Measurements from ENCODE around the gene SELPLG.
"Not testable (repeated sequence)": the region's sequence is repeated elsewhere in the genome, so short reads cannot be mapped to it uniquely, and the experiment has no call there.

The SELPLG gene

DNA sequence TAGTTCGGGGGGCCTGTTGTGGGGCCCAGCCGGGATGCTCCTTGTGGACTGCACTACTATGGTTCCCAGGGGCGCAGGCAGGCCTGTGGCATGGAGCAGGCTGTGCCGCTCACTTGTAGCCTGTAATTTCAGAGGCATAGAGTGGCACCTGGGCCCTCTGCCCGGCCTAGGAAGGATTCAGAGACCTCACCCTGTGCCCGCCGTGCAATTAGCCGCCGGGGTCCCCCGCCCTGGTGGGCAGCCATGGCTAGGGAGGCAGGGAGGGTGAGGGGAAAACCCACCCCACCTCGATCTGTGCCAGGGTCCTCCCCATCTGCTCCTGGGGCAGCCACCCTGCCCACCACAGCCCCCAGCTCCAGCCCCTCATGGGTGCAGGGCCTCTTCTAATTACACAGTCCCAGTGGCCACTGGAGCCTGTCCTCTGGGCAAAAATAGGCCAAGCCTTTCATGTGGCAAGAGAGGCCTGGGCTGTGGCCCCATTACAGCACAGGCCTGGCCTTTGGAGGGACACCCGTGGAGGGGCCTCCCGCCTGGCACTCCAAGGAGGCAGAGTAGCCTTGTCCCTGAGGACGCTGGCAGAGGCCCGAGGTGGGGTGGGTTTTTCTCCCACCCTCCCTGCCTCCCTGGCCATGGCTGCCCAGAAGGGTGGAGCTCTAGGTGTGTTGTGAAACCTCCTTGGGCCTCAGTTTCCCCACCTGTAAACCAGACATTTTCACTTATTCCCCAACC, 30.6 kb downstream of the SELPLG start:
- DNase-seq, result no peak

DNA sequence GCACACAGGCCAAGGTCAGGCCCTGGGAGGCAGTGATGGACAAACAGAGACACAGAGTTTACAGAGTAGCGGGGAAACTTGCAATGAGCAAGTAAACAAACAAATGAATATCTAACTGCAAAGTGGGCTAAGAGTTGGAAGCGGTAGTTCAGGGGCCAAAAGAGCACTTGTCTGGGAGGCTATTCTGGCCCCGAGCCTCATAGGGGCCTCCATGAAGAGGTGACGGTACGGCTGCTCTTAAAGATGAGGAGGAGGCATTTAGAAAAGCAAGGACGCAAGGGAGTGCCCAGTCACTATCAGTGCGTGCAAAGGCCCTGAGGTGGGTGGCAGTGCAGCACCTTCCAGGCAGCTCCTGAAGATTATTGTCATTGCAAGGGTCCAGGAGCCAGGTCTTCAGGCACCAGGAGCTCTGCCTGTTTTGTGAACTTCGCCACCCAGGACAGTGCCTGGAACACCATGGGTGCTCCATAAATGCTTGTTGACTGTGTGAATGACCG, 31.4 kb downstream of the SELPLG start:
- DNase-seq, result no peak

DNA sequence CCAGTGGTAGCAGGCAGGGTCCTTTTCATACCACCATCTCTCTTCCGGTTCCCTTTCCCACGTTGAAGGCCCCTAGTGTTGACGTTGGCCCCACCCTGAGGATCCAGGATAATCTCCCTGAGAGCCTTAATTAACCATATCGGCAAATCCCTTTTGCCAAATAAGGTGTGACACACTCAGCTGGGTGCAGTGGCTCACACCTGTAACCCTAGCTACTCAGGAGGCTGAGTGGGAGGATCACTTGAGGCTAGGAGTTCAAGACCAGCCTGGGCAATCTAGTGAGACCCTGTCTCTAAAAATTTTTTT, 33.0 kb downstream of the SELPLG start:
- DNase-seq, result no peak

DNA sequence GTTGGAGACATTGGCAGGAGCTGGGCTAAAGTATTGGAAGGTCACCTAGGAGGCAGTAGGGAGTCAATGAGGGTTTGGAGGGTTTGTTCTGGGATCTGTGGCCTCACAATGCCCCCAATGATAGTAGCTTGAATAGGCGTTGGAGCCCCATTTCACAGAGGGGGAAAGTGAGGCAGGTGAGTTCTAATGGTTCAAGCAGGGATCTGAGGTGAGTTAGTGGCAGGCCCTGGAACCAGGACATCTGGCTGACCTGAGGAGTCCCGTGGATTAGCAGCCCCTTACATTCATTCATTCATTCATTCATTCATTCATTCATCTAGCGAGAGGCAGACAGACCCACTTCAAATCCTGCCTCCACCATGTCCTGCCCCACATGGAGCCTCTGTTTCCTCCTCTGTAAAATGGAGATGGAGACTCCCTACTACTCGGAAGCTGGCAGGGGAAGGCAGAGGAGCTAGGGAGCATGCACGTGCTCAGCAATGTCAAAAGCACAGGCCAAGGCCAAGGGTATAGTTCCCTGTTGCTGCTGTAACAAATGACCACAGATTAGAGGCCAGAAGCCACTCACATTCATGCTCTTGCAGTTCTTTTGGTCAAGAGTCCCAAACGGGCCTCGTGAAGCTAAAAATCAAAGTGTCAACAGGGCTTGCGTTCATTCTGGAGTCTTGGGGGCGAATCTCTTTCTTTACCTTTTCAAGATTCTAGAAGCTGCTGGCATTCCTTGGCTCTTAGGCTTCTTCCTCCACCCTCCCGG, 33.6 kb downstream of the SELPLG start:
- DNase-seq, result no peak

DNA sequence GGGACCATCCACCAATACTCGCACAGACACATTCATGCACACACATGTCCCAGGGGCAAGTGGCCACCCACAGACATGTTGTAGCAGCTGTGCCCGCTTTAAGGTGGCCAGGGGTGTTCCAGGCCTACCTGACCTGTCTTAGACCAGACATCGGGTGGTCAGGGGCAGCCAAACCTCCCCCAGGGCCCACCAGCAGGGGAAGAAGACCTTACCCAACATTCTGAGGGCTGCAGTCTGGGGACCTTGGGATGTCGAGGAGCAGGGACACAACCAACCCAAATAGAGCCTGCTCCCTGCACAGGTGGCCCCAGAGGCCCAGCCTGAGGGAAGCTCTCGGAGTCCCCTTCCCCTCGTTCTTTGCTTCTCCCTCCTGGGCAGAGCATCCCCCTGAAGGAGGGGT, 34.2 kb downstream of the SELPLG start:
- no peak for DNase-seq

DNA sequence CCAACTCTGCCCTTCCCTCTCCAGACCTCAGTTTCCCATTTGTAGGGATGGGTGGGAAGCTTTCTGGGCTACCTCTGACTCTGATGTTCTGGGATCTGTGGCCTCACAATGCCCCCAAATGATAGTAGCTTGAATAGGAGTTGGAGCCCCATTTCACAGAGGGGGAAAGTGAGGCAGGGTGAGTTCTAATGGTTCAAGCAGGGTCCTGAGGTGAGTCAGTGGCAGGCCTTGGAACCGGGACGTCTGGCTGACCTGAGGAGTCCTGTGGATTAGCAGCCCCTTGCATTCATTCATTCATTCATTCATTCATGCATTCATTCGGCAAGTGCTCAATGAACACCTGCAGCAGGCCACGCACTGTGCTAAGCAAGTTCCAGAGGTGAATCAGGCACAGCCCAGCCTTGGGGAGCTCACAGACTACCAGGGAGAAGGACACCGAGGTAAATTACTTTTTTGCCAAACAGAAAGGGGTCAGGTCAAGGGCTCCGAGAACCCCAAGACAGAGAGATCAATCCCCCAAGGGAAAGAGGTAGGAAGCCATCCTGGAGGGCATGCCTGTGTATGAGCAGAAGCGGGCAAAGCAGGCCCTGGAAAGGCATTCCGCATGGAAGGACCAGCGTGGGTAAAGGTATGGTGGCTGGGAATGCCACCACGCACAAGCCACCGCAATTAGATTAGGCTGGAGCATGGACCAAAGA, 35.0 kb downstream of the SELPLG start:
- DNase-seq, result no peak

DNA sequence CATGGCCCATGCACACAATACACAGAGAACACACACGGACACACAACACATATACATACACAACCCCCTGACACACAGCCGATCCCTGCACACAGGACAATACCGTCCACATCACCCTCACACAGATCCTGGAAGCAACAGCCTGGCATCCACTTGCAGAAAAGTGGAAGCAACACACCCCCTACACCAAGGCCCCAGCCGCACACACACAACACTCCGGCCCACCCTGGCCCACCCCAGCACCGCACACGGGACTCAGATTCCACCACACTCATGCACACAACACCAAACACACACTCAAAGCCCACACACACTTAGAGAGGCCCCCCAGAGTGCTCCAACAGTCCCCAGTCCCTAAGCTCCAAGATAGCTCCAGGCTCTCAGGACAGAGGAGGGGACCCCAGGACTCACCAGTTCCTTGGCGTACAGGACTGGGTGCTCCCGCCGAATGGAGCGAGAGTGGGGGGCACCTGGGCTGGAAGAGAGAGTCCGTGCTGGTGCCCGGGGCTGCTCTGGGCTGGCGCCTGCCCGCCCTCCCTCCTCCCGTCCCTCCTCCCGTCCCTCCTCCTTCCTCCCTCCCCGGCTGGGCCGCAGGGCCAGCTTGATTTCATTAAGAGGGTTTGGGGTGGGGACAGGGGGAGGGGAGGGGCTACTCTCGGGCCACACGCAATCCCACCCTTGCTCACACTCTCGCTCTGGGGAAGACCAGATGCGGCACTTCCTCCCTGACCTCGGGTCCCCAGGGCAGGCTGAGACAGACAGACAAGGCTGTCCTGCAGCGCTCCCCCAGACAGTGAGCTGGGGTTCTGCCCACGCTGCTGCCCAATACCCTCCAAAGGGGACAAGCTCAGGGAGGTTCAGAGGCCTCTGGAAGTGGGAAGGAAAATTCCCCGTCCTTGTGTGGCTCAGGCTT, 35.9 kb downstream of the SELPLG start, which contains the start of gene TMEM119:
Gene TMEM119, minus strand, starts transcription at position 526 of the 913 bp plus-strand sequence. CDS start 5,701 bp downstream, outside the sequence.
- DNase-seq, result no peak

DNA sequence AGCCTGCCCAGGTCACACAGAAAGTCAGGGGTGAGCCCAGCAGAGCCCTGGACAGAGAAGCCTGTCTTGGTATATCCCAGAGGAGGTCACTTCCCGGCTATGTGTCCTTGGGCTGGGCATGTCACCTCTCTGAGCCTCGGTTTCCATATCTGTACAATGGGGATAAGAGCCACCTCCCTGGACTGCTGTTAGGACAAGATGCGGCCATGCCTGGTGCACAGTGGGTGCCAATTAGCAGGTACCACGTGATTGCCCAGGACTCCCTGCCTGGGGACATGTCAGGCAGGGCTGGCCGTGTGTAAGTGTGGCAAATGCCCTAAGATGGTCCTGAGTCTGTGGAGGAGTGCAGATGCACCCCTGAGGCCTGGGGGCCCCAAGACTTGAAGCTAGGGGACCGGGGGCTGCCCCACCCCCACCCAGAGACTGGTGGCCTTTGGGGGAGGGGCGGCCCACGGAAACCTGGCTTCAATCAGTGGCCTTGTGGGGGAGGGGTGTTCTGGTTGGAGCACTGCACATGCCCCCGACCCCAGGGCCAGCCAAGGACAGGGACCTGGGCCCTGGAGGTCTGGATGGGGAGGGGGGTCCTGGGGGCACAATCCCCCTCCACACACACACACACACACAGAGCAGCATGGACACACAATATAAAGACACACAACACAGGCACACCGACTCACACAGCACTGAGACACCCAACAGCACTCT, 36.7 kb downstream of the SELPLG start:
- no peak for DNase-seq

DNA sequence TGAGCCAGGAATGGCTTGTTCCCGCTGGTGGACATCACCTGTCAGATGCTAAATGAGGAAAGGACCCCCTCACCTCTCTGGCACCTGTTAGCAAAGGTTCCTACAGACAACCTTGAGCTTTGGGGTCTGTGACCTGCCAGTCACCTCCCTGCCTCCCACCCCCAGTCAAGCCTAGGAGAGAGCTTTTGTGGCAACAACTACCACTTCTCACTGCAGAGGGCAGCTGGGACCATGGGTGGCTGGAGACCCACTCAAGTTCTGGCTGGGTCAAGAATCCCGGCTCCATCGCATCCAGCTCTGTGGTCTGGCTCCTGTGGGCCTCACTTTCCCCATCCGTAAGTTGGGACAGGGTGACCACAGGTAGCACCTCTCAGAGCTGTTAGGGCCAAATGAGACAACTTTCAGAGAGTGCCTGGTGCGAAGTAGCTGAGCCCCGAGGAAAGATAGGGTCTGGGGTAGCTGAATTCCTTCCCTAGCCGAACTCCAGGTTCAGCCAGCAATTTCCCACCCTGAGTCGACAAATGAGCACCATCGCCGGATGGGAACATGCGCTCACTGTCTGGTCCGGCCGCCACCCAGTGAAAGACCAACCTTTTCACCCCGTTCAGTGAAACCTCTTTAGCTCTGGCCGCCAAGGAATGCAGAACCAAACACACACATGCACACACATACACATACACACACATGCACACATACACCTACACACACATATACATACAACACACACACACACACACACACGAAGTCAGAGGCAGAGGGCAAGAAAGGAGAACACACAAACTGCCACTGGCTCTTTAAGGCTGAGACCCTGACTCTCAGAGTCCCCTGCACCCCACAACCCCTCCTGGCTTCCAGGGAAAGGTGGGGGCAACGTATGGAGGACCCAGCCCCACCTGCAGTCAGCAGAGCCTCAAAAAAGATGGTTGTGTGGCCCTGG, 37.7 kb downstream of the SELPLG start:
- no peak for DNase-seq

DNA sequence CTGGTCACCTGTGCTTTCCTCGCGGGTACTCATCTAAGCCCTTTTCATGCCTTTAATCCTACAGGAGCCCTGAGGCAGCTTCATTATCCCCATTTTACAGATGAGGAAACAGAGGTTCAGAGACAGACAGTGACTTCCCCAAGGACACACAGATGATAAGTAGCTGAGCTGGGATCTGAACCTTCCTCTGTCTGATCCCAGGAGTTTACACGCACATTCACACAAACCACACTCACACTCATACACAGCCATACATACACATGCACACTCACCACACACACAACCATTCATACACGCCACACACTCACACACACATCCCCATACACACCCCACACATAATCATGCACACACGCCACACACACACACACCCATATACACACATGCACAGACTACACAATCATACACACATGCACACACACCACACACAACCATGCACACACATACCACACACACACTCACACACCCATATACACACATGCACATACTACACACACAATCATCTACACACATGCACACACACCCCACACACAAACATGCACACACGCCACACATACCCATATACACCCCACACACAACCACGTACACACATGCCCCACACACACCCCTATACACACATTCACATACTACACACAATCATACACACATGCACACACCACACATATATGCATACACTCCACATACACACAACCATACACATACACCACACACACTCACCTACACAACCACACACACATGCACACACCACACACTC, 38.6 kb downstream of the SELPLG start:
- no peak for DNase-seq

DNA sequence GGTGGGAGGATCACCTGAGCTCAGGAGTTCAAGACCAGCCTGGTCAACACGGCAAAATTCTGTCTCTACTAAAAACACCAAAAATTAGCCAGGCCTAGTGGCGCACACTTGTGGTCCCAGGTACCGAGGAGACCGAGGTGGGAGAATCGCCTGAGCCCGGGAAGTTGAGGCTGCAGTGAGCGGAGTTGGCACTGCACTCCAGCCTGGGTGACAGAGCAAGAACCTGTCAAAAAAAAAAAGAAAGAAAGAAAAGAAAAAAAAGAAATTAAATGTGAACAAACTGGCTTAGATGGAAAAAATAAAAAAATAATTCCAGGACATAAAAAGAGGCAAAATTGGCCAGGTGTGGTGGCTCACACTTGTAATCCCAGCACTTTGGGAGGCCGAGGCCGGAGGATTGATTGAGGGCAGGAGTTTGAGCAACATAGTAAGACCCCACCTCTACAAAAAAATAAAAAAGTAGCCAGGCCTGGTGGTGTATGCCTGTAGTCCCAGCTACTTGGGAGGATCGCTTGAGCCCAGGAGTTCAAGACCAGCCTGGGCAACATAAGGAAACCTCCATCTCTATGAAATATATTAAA, 39.3 kb downstream of the SELPLG start:
- no peak for DNase-seq

DNA sequence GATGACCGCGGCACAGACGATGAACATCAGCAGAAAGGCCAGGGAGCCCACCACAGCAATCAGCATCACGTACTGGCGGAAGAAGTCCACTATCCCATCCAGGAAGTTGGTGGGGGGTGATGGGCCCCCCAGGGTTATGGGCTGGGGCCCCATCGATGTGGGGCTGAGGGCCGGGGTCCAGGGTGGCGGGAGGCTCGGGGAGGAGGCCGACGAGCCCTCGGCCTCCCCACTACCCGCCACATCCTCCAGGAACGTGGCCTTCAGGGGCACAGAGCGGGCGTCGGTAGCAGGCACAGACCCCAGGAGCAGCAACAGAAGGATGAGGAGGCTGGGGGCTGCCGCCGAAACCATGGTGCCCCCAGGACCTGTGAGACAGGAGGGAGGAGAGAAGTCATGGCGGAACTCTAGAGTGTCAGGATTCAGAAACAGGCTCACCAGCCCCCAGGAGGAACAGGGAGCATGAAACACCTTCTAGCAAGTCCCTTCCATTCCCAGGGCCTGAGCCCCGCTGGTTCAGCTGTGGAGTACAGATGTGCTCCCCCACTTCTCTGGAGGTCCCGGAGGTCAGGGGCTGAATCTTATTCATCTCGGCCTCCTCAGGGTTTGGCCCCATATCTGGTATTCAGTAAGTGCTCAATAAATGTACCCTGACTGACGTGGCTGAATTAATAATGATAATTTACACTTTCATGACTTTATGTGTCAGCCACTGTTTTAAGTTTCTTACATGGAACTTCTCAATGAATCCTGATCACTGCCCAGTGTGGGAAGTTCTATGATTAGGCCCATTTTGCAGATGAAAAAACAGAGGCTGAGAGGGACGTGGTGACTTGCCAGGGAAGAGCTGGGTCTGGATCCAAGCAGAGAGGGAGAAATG, 41.4 kb downstream of the SELPLG start:
- no peak for DNase-seq

DNA sequence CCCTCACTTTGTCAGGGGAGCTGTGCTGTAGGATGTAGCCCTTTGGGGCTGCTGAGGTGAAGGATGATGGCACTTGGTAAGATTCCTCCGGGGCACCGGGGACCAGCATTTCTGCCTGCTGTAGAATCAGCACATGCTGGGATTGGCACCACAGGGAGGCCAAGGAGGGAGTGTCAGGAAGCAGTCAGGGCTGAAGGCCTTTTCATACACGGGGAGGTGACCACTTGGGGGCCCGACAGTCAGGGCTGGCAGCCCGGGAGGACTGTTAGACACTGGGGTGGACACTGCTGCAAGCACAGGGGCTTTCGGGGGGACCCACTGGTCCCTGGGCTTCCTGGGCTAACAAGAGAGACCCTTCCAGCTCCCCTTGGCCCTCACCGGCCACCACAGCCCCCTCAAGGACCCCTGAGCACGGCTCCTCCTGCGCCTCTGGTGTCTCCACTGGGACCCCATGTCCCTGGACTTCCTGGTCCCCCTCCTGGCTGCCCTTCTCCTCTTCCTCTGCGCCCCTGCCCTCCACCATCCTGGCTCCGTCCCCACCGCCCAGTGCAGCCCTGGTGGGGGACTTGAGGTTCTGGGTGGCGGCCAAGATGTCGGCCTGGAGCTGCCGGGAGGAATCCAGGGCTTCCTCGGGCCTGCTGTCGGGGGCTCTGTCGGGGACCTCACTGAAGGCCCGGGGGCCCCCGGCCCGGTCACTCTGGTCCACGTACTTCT, 42.3 kb downstream of the SELPLG start:
- DNase-seq, result no peak

DNA sequence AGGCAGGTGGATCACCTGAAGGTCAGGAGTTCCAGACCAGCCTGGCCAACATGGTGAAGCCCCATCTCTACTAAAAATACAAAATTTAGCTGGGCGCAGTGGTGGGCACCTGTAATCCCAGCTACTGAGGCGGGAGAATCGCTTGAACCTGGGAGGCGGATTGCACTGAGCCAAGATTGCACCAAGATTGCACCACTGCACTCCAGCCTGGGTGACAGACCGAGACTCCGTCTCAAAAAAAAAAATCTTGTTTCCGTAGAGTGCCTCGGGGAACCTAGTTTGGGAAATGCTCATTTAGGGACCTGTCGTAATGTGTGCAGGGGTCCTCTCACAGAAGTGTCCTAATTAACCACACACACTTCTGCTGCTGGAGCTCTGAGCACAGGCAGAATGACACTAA, 43.2 kb downstream of the SELPLG start:
- not testable (repeated sequence) for DNase-seq

DNA sequence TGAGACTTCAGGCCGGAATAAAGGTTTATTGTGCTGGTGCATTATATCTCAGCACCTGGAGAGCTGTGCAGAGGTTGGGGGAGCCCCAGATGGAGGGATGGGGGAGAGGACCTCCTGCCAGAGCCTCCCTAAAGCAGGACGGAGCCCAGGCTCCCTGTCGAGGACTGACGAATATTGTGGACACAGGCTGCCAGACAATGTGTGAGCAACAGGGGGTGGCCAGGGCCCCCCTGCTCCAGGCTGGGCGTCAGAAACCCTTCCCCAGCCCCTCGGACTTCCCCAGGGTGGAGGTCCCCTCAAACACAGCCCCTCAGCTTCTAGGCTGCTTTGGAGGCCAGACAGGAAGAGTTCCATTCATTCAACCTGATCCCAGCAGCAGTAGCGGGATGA, 43.9 kb downstream of the SELPLG start:
- no peak for DNase-seq

DNA sequence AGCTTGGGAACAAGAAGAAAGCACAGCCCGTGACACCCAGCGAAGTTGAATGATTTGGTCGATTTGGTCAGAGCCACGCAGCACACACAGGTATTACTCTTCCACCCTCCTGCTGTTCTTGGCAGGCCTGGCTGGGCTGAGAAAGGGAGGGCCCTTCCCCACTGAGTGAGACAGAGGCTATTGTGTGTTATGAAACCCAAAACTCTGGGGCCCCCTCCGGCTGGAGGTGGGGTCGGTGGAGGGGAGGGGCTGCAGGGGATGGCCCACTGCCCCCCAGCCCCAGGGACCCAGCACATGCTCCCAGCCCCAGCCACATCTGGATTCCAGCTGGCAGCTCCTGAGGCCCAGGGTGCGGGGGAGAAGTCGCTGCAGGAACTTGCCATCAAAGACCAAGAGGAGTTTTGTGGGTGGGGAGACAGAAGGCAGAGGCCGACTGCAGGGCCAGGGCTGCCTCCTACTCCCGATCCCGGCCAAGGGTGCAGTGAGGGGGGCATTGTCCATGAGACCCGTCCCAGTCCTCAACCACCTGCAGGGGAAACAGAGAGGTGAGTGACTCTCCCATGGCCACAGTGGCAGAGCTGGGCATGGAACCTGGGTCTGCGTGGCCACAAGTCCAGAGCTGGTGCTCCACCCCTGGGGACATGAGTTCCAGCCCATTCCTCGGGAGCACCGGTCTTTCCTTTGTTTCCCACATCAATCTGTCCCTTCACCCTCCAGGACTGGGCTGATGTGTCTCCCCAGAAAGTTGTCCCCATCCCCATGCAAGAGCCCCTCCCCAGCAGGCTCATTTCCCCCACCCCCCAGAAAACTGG, 44.5 kb downstream of the SELPLG start:
- DNase-seq, result no peak

DNA sequence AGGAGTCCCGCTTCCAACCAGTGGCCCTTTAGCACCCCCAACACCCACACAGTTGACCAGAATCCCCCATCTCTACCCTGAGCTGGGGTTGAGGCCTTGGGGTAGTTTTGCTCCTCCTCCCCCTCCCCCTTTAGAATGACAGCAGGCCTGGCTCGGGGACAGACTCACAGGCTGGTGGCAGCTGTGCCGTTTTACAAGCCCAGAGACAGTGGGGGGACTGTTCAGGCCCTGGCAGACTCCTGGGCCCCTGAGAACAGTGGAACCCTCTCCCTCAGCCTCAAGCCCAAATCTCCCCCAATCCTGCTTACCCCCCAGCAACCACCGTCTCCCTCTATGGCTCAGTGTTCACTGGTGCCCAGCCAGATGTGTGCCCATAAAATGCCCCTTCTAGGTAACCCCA, 45.9 kb downstream of the SELPLG start:
- no peak for DNase-seq

Measured in activated CD4-positive, alpha-beta T cell treated with anti-CD3 and anti-CD28 coated beads, Interleukin-2, amount 50 U/mL, for 48 hours (primary cell).